ENCODE results near the gene CAMTA1. TPM values are rescaled to one million over a fixed set of nuclear protein-coding genes. Genes with fewer than 3 reads are reported as not detected.

CAMTA1 gene
- polyA plus RNA-seq, 1 donor (not counting 4 experiments of a cell fraction or from before 2014, with no cell fraction given) = 51.4 TPM

DNA sequence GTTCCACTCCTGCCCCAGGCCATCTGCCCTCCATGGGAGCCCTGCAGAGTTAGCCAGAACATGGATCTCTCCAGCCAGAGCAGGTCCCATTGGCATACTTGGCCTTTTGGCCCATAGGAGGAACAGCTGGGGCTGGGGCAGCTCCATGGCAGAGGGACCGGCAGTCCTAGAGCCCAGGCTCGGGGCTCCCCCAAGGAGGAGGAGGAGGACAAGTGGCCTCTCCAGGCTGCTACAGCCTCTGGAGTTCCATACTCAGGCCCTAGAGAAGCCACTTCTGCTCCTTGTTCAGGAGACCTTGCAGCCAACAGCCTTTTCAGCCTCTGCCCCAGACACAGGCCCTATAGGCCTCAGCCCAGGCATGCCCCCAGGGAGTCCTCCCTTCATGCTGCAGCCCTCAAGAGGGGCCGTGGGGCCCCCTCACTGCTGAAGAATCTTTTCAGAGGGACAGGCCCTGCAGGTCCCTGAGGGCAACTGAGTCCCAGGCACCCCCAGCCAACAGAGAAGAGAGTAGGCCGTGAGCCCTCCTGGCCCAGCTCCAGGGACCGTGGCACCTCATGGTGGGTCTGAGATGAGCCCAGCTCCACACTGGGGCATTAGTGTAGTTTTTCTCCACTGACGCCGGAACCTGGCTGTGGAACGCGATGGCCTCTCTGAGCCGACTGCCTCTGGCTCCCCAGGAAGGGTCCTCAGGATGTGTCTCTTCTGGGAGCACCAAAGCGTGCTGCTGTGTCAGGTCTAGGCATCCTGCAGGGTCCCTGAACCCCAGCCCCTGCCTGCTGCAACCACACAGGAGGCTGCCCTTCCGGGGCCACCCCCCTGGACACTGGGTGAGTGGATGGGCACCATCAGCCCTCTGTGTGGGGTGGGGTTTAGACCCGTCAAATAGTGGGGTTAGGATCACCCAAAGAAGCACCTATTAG, 688.2 kb downstream of the CAMTA1 start:
- H4K20me1 ChIP-seq (ENCODE audit: control insufficient read depth, extremely low read depth, insufficient read depth, low read length) = no peaks in the 10 kb centered on the region
- TF ChIP-seq EZH2 (IDR thresholded peaks at IDR 0.05; ENCODE audit: low read length) = no peak
- H3K36me3 ChIP-seq (ENCODE audit: control insufficient read depth in 2 of 2, extremely low read depth in 1 of 2, insufficient read depth in 2 of 2, low read length in 2 of 2) = no peaks in the 10 kb centered on the region
- no peak overlapping the region for H3K27ac ChIP-seq (ENCODE audit: control insufficient read depth, insufficient read depth, low read length)
- peaks cover 32% of the 10 kb centered on the region for H3K4me1 ChIP-seq (ENCODE audit: control insufficient read depth, extremely low read depth, insufficient read depth, low read length)
- dilution Hi-C loops (cut with MboI; ENCODE audit: extremely low pct_ligation_motif_present, low sequenced_read_pairs) = no loop called here
- no peak overlapping the region for H3K4me2 ChIP-seq (ENCODE audit: control insufficient read depth, extremely low read depth, insufficient read depth, low read depth, low read length)
- H3K79me2 ChIP-seq (ENCODE audit: control insufficient read depth, insufficient read depth, low read length) = no peaks in the 10 kb centered on the region
- DNase-seq (ENCODE audit: low read depth, low spot score) = no peak
- no peaks in the 10 kb centered on the region for H3K9me1 ChIP-seq (ENCODE audit: control insufficient read depth, extremely low read depth, insufficient read depth, low read length)
- FAIRE-seq = no peak
- H3K27me3 ChIP-seq (ENCODE audit: control insufficient read depth, extremely low read depth, insufficient read depth, low read length) = peaks cover 26% of the 10 kb centered on the region
- H3K9me3 ChIP-seq (ENCODE audit: control insufficient read depth, low read depth, low read length) = no peaks in the 10 kb centered on the region
- no peak overlapping the region for H2AFZ ChIP-seq (ENCODE audit: control insufficient read depth, low read length)
- H3K9ac ChIP-seq (ENCODE audit: control insufficient read depth, extremely low read depth, insufficient read depth, low read length) = no peak overlapping the region
- H3K4me3 ChIP-seq (ENCODE audit: control insufficient read depth in 2 of 3, extremely low read depth in 1 of 3, insufficient read depth in 2 of 3, low read depth in 1 of 3, low read length in 3 of 3) = no peak overlapping the region

DNA sequence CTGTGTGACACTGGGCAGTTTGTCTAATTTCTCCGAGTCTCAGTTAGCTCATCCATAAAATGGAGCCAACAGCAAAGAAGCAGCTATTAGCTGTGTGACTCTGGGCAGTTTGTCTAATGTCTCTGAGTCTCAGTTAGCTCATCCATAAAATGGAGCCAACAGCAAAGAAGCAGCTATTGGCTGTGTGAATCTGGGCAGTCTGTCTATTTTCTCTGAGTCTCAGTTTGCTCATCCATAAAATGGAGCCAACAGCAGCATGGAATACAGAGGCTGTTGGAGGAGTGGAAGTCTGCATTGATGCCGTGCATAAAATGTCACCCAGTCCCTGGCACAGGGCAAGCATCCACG, 688.9 kb downstream of the CAMTA1 start:
- no peak overlapping the region for H3K4me3 ChIP-seq (ENCODE audit: control insufficient read depth in 2 of 3, extremely low read depth in 1 of 3, insufficient read depth in 2 of 3, low read depth in 1 of 3, low read length in 3 of 3)
- no peaks in the 10 kb centered on the region for H3K36me3 ChIP-seq (ENCODE audit: control insufficient read depth in 2 of 2, extremely low read depth in 1 of 2, insufficient read depth in 2 of 2, low read length in 2 of 2)
- H2AFZ ChIP-seq (ENCODE audit: control insufficient read depth, low read length) = no peak overlapping the region
- no peaks in the 10 kb centered on the region for H3K9me1 ChIP-seq (ENCODE audit: control insufficient read depth, extremely low read depth, insufficient read depth, low read length)
- dilution Hi-C loops (cut with MboI; ENCODE audit: extremely low pct_ligation_motif_present, low sequenced_read_pairs) = no loop called here
- no peak overlapping the region for H3K27ac ChIP-seq (ENCODE audit: control insufficient read depth, insufficient read depth, low read length)
- no peak overlapping the region for H3K9ac ChIP-seq (ENCODE audit: control insufficient read depth, extremely low read depth, insufficient read depth, low read length)
- peaks cover 30% of the 10 kb centered on the region for H3K27me3 ChIP-seq (ENCODE audit: control insufficient read depth, extremely low read depth, insufficient read depth, low read length)
- H3K4me1 ChIP-seq (ENCODE audit: control insufficient read depth, extremely low read depth, insufficient read depth, low read length) = peaks cover 30% of the 10 kb centered on the region
- H4K20me1 ChIP-seq (ENCODE audit: control insufficient read depth, extremely low read depth, insufficient read depth, low read length) = no peaks in the 10 kb centered on the region
- no peak overlapping the region for H3K4me2 ChIP-seq (ENCODE audit: control insufficient read depth, extremely low read depth, insufficient read depth, low read depth, low read length)
- FAIRE-seq (peak; percentile 17), DNase-seq (ENCODE audit: low read depth, low spot score) (no peak)
- H3K9me3 ChIP-seq (ENCODE audit: control insufficient read depth, low read depth, low read length) = no peaks in the 10 kb centered on the region
- TF ChIP-seq, protein P1, sequence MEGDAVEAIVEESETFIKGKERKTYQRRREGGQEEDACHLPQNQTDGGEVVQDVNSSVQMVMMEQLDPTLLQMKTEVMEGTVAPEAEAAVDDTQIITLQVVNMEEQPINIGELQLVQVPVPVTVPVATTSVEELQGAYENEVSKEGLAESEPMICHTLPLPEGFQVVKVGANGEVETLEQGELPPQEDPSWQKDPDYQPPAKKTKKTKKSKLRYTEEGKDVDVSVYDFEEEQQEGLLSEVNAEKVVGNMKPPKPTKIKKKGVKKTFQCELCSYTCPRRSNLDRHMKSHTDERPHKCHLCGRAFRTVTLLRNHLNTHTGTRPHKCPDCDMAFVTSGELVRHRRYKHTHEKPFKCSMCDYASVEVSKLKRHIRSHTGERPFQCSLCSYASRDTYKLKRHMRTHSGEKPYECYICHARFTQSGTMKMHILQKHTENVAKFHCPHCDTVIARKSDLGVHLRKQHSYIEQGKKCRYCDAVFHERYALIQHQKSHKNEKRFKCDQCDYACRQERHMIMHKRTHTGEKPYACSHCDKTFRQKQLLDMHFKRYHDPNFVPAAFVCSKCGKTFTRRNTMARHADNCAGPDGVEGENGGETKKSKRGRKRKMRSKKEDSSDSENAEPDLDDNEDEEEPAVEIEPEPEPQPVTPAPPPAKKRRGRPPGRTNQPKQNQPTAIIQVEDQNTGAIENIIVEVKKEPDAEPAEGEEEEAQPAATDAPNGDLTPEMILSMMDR (optimal IDR thresholded peaks at IDR 0.05 in 1 of 3, IDR thresholded peaks at IDR 0.05 in 1 of 3, conservative IDR thresholded peaks at IDR 0.05 in 1 of 3; ENCODE audit: extremely low read depth in 1 of 3, insufficient read depth in 2 of 3, low read length in 3 of 3) = no peak
- no peak for TF ChIP-seq EZH2 (IDR thresholded peaks at IDR 0.05; ENCODE audit: low read length)
- H3K79me2 ChIP-seq (ENCODE audit: control insufficient read depth, insufficient read depth, low read length) = no peaks in the 10 kb centered on the region

All from keratinocyte (primary cell).